Neuronal stem cell (in vitro differentiated cells): ENCODE results near the gene SIAH2.
A peak's percentile ranks its signal among the peaks of the same experiment; 100 is the strongest.

Source experiments
- DNase-seq: peaks from one replicate; pipeline ENCODE4 v3.0.0-alpha.2; 2013; ENCODE audit warnings: low spot score
- H2AFZ ChIP-seq: one replicate; pipeline ENCODE4 v1.6.1; 2013; ENCODE audit warnings: mild to moderate bottlenecking, low read length, inconsistent platforms
- H2AK5ac ChIP-seq: 2 replicates; pipeline ENCODE4 v1.6.1; 2013; ENCODE audit warnings: low read depth, mild to moderate bottlenecking, inconsistent platforms, low read length, moderate library complexity, mixed read lengths
- H2BK120ac ChIP-seq: 2 replicates; pipeline ENCODE4 v1.6.1; 2013; ENCODE audit warnings: low read depth, mild to moderate bottlenecking, inconsistent platforms, low read length, moderate library complexity, mixed read lengths
- H2BK12ac ChIP-seq: one replicate; pipeline ENCODE4 v1.6.1; 2013; ENCODE audit warnings: low read length, inconsistent platforms
- H2BK15ac ChIP-seq: 2 replicates; pipeline ENCODE4 v1.6.1; 2013; ENCODE audit warnings: mild to moderate bottlenecking, low read length, inconsistent platforms, mixed read lengths
- H2BK5ac ChIP-seq: one replicate; pipeline ENCODE4 v1.6.1; 2013; ENCODE audit warnings: inconsistent platforms, mild to moderate bottlenecking, low read length, moderate library complexity
- H3K14ac ChIP-seq: one replicate; pipeline ENCODE4 v1.6.1; 2013; ENCODE audit warnings: low read length, inconsistent platforms
- H3K18ac ChIP-seq: 2 replicates; pipeline ENCODE4 v1.6.1; 2013; ENCODE audit warnings: low read length, inconsistent platforms
- H3K23ac ChIP-seq: 2 replicates; pipeline ENCODE4 v1.6.1; 2013; ENCODE audit warnings: low read depth, mild to moderate bottlenecking, mixed read lengths, low read length, inconsistent platforms; ENCODE audit not compliant: poor library complexity
- H3K27ac ChIP-seq: replicated peaks from 3 replicates; pipeline ENCODE4 v1.5.1; 2013; ENCODE audit warnings: low read length, inconsistent platforms
- H3K27me3 ChIP-seq, 3 experiments: 2 replicates each; pipeline ENCODE4 v1.6.1; 2013; ENCODE audit warnings: low read length in 3 of 3, mild to moderate bottlenecking in 2 of 3, inconsistent platforms in 1 of 3, low read depth in 1 of 3, mixed read lengths in 1 of 3, moderate library complexity in 1 of 3; ENCODE audit not compliant: control insufficient read depth in 3 of 3, insufficient read depth in 3 of 3
- H3K36me3 ChIP-seq, 2 donors: replicated peaks in 1 of 2; 2 replicates each; pipeline ENCODE4 v1.6.1; 2013; ENCODE audit warnings: low read length in 2 of 2; ENCODE audit not compliant: control insufficient read depth in 2 of 2, insufficient read depth in 2 of 2
- H3K4ac ChIP-seq: 2 replicates; pipeline ENCODE4 v1.6.1; 2013; ENCODE audit warnings: inconsistent platforms, mild to moderate bottlenecking, low read length, moderate library complexity
- H3K4me1 ChIP-seq, 2 donors: 1 replicate in 1 of 2; 2 replicates in 1 of 2; pipeline ENCODE4 v1.6.1; 2013; ENCODE audit warnings: low read length in 2 of 2, low read depth in 1 of 2; ENCODE audit not compliant: control insufficient read depth in 2 of 2, insufficient read depth in 1 of 2
- H3K4me2 ChIP-seq: one replicate; pipeline ENCODE4 v1.6.1; 2013; ENCODE audit warnings: mild to moderate bottlenecking, low read length, inconsistent platforms; ENCODE audit not compliant: insufficient read depth, poor library complexity, severe bottlenecking
- H3K4me3 ChIP-seq, 2 donors: 2 replicates each; pipeline ENCODE4 v1.5.1; 2013; ENCODE audit warnings: low read length in 2 of 2, mild to moderate bottlenecking in 2 of 2, inconsistent platforms in 1 of 2, moderate library complexity in 1 of 2
- H3K79me1 ChIP-seq: one replicate; pipeline ENCODE4 v1.6.1; 2013; ENCODE audit warnings: low read depth, mild to moderate bottlenecking, inconsistent platforms, low read length, moderate library complexity
- H3K9ac ChIP-seq: one replicate; pipeline ENCODE4 v1.6.1; 2013; ENCODE audit warnings: mild to moderate bottlenecking, low read depth, low read length, inconsistent platforms; ENCODE audit not compliant: poor library complexity
- H3K9me3 ChIP-seq, 2 donors: replicated peaks in 1 of 2; 2 replicates each; pipeline versions ENCODE3 to v1.6.1; 2013; ENCODE audit warnings: low read length in 2 of 2, mild to moderate bottlenecking in 2 of 2, inconsistent platforms in 1 of 2, low read depth in 1 of 2, mixed read lengths in 1 of 2, moderate library complexity in 1 of 2; ENCODE audit not compliant: control insufficient read depth in 2 of 2, insufficient read depth in 1 of 2
- H4K8ac ChIP-seq: one replicate; pipeline ENCODE4 v1.6.1; 2013; ENCODE audit warnings: low read depth, mild to moderate bottlenecking, inconsistent platforms, low read length, moderate library complexity
- H4K91ac ChIP-seq: one replicate; pipeline ENCODE4 v1.6.1; 2013; ENCODE audit warnings: low read length, low read depth, mild to moderate bottlenecking, inconsistent platforms; ENCODE audit not compliant: poor library complexity
- WGBS, 2 donors: extraction: QIAGEN DNeasy Blood & Tissue Kit; methylation state at CpG; one replicate each; pipeline ENCODE4 v1.1.7; 2013; ENCODE audit warnings: missing lambda C conversion rate in 2 of 2, mixed read lengths in 1 of 2; ENCODE audit not compliant: insufficient read length in 2 of 2, insufficient replicate concordance in 1 of 2; ENCODE audit errors: extremely low coverage in 2 of 2; 5-methylcytosine and 5-hydroxymethylcytosine counted together

Gene SIAH2

GRCh38 chr3:150789451-150789850 is 26.5 kb upstream of the SIAH2 start:
- H2BK120ac ChIP-seq, result no peak overlapping the region
- no peak for DNase-seq
- no peak overlapping the region for H4K8ac ChIP-seq
- H3K4me3 ChIP-seq, result no peak overlapping the region
- H3K18ac ChIP-seq, result no peak overlapping the region
- no peak overlapping the region for H3K9ac ChIP-seq
- H3K4me1 ChIP-seq, result no peaks in the 10 kb centered on the region
- no peak overlapping the region for H2BK12ac ChIP-seq
- H2AFZ ChIP-seq, result no peak overlapping the region
- WGBS, 2 donors, result no CpG with 5 or more reads among the region's 4 CpGs
- H3K4ac ChIP-seq, result no peak overlapping the region
- H3K23ac ChIP-seq, result no peak overlapping the region
- no peaks in the 10 kb centered on the region for H3K36me3 ChIP-seq
- H2BK15ac ChIP-seq, result no peak overlapping the region
- H3K27ac ChIP-seq, result no peak overlapping the region
- H3K27me3 ChIP-seq, result peaks cover 0 to 26% (median 0%) of the 10 kb centered on the region in 3 experiments
- no peak overlapping the region for H2BK5ac ChIP-seq
- no peaks in the 10 kb centered on the region for H3K9me3 ChIP-seq
- H4K91ac ChIP-seq, result no peak overlapping the region
- H3K14ac ChIP-seq, result no peak overlapping the region
- no peaks in the 10 kb centered on the region for H3K79me1 ChIP-seq
- no peak overlapping the region for H3K4me2 ChIP-seq
- no peak overlapping the region for H2AK5ac ChIP-seq

DNA sequence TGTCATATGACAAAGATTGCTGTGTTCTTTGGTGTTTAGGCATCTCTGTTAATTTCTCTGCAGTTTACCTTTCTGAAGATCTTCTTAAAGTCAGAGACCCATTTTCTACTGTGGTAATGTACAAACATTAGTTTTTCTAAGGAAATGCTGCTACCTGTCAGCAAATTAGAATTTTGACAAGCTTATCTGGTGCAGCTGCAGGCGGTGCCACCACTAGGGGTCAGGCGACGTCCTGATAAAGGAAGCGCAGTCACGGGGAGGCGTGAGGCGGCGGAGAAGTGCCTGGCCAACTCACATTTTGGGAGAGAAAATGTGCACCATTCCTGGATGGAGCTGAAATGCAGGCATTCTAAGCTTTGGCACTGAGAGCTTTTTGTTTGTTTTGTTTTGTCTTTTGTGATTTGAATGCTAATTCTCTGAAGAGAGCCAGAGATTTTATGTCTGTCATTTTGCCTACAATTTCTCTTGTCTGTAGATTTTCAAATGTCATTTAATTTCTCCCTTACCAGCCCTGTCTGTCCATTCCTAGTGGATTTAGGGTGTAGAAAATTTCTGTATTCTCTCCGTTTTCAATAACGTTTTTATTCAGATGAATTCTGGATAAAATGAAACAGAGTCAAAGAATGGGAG is 24.9 kb upstream of the SIAH2 start:
- Histone ChIP-seq H3K9ac (no peak overlapping the region), H2BK5ac (no peak overlapping the region), H3K79me1 (no peaks in the 10 kb centered on the region), H2BK15ac (no peak overlapping the region), H3K9me3 (no peaks in the 10 kb centered on the region), H2AFZ (no peak overlapping the region), H2BK12ac (no peak overlapping the region), H3K4me3 (no peak overlapping the region), H3K4ac (no peak overlapping the region), H3K4me1 (no peaks in the 10 kb centered on the region), H3K27ac (no peak overlapping the region), H3K27me3 (peaks cover 0 to 32% (median 0%) of the 10 kb centered on the region in 3 experiments), H4K8ac (no peak overlapping the region), H2BK120ac (no peak overlapping the region), H3K4me2 (no peak overlapping the region), H3K23ac (no peak overlapping the region), H2AK5ac (no peak overlapping the region), H3K36me3 (no peaks in the 10 kb centered on the region), H3K18ac (no peak overlapping the region), H4K91ac (no peak overlapping the region), H3K14ac (no peak overlapping the region)
- DNase-seq, result peak; percentile 69
- WGBS, 2 donors, result no CpG with 5 or more reads among the region's 10 CpGs

DNA sequence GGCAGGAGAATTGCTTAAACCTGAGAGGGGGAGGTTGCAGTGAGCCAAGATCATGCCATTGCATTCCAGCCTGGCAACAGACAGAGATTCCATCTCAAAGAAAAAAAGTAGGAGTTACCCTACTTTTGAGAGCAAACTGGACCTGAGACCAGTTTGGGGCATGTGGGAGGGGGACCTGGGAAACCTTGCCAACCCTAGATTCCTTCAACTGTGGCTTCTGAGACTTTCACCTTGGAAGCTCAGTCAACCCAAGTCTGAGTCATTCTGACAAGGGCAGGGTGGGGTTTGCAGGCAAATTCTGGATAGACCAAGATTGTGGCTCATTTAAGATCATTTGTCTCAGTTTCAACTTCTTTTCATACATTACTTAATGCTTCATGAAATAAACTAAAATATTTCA is 23.8 kb upstream of the SIAH2 start:
- H3K79me1 ChIP-seq, result no peaks in the 10 kb centered on the region
- no peak overlapping the region for H2AK5ac ChIP-seq
- H3K36me3 ChIP-seq, result no peaks in the 10 kb centered on the region
- no peak overlapping the region for H2BK5ac ChIP-seq
- H3K27me3 ChIP-seq, result peaks cover 0 to 31% (median 0%) of the 10 kb centered on the region in 3 experiments
- no peak overlapping the region for H2AFZ ChIP-seq
- H3K14ac ChIP-seq, result no peak overlapping the region
- no peak overlapping the region for H4K8ac ChIP-seq
- H4K91ac ChIP-seq, result no peak overlapping the region
- no peak overlapping the region for H3K9ac ChIP-seq
- H3K4me2 ChIP-seq, result no peak overlapping the region
- H3K4me1 ChIP-seq, result no peaks in the 10 kb centered on the region
- H2BK120ac ChIP-seq, result no peak overlapping the region
- H2BK12ac ChIP-seq, result no peak overlapping the region
- H3K27ac ChIP-seq, result no peak overlapping the region
- no peak overlapping the region for H2BK15ac ChIP-seq
- no peak overlapping the region for H3K4ac ChIP-seq
- H3K18ac ChIP-seq, result no peak overlapping the region
- H3K9me3 ChIP-seq, result no peaks in the 10 kb centered on the region
- H3K23ac ChIP-seq, result no peak overlapping the region
- no peak overlapping the region for H3K4me3 ChIP-seq
- DNase-seq, result no peak

- DNase-seq, result no peak
- Histone ChIP-seq H3K79me1 (no peaks in the 10 kb centered on the region), H3K4me1 (no peaks in the 10 kb centered on the region), H2BK120ac (no peak overlapping the region), H2BK12ac (no peak overlapping the region), H3K14ac (no peak overlapping the region), H3K27me3 (peaks cover 0 to 20% (median 0%) of the 10 kb centered on the region in 3 experiments), H2BK5ac (no peak overlapping the region), H2AK5ac (no peak overlapping the region), H3K18ac (no peak overlapping the region), H3K27ac (no peak overlapping the region), H3K23ac (no peak overlapping the region), H2BK15ac (no peak overlapping the region), H4K8ac (no peak overlapping the region), H3K4me2 (no peak overlapping the region), H3K4ac (no peak overlapping the region), H3K9me3 (no peaks in the 10 kb centered on the region), H3K4me3 (no peak overlapping the region), H3K36me3 (no peaks in the 10 kb centered on the region), H4K91ac (no peak overlapping the region), H3K9ac (no peak overlapping the region), H2AFZ (no peak overlapping the region)
Measured at GRCh38 chr3:150784747-150785125, 21.8 kb upstream of the SIAH2 start.
